ENCODE results near the gene DYSF.
"Not testable (repeated sequence)": the region's sequence is repeated elsewhere in the genome, so short reads cannot be mapped to it uniquely, and the experiment has no call there.

Gene DYSF

GRCh38 chr2:71453404-71454220 lies at the start of gene DYSF:
DYSF (plus strand) TSS chr2:71453561.
- DNase-seq, result no peak

- no peak for DNase-seq
These were observed 43.8 kb upstream of the DYSF start for GRCh38 chr2:71409611-71410010.

- DNase-seq, result no peak
These were observed 42.7 kb upstream of the DYSF start for GRCh38 chr2:71410696-71411095.

GRCh38 chr2:71416866-71417265 lies 36.5 kb upstream of the DYSF start:
- DNase-seq, result peak; percentile 37

GRCh38 chr2:71417300-71418202 lies 35.8 kb upstream of the DYSF start:
- no peak for DNase-seq

GRCh38 chr2:71419145-71419544 lies 34.2 kb upstream of the DYSF start:
- DNase-seq, result no peak

GRCh38 chr2:71419976-71420375 lies 33.4 kb upstream of the DYSF start:
- DNase-seq, result no peak

- no peak for DNase-seq
These were observed 30.6 kb upstream of the DYSF start for GRCh38 chr2:71422786-71423185.

- DNase-seq, result no peak
These were observed 29.4 kb upstream of the DYSF start for GRCh38 chr2:71423817-71424420.

GRCh38 chr2:71426721-71427120 lies 26.6 kb upstream of the DYSF start:
- DNase-seq, result no peak

- no peak for DNase-seq
These were observed 24.6 kb upstream of the DYSF start for GRCh38 chr2:71428472-71429383.

GRCh38 chr2:71445142-71445541 lies 8.2 kb upstream of the DYSF start:
- DNase-seq, result not testable (repeated sequence)

- DNase-seq, result no peak
These were observed 6.9 kb upstream of the DYSF start for GRCh38 chr2:71446505-71446904.

GRCh38 chr2:71449343-71449742 lies 4.0 kb upstream of the DYSF start:
- DNase-seq, result no peak

GRCh38 chr2:71451705-71452104 lies 1.7 kb upstream of the DYSF start:
- DNase-seq, result no peak

GRCh38 chr2:71452565-71452964 lies 796 bp upstream of the DYSF start:
- DNase-seq, result no peak

- DNase-seq, result no peak
These were observed 1.1 kb downstream of the DYSF start for GRCh38 chr2:71454221-71455010.

GRCh38 chr2:71455011-71455740 lies 1.8 kb downstream of the DYSF start:
- DNase-seq, result no peak

GRCh38 chr2:71455741-71456569 lies 2.6 kb downstream of the DYSF start:
- no peak for DNase-seq

GRCh38 chr2:71456617-71457016 lies 3.3 kb downstream of the DYSF start:
- DNase-seq, result no peak

Measured in activated effector memory CD4-positive, alpha-beta T cell treated with Interleukin-2 at 50 U/mL for 16 hours (primary cell).